NB4 (cell line): Measurements from ENCODE around the gene TGM3.

ENCODE experiments used
- POLR2A ChIP-seq: IDR thresholded peaks from 2 replicates; pipeline ENCODE4 v1.6.1; 2011; ENCODE audit warnings: mild to moderate bottlenecking; ENCODE audit not compliant: insufficient read length; ENCODE audit errors: extremely low read depth
- TF ChIP-seq, protein P1 (sequence below): IDR thresholded peaks from one replicate; pipeline ENCODE4 v1.5.1; 2012; ENCODE audit warnings: low read depth, low read length
- TF ChIP-seq, protein P2 (sequence below): IDR thresholded peaks from 2 replicates; pipeline ENCODE4 v1.6.1; 2011; ENCODE audit warnings: low read depth, low read length

DNA sequence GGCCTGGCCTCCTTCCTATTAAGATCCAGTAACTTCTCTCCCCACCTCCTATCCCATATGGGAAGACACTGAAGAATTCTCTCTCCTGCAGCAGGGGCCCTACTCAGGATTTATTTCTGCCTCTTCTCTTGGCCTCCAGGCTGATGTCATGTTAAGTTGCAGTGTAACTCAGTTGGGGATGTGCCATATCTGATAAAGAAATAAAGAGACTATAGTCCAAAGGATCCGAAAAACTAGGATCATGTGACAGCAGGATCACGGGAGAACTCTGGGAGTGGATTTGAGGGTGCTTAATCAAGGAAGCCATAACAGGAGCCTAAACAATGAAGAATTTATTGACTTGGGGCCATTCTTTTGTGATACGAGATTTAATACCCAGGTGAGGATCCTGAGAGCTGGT, 46.4 kb downstream of the TGM3 start:
- TF ChIP-seq, protein P1, sequence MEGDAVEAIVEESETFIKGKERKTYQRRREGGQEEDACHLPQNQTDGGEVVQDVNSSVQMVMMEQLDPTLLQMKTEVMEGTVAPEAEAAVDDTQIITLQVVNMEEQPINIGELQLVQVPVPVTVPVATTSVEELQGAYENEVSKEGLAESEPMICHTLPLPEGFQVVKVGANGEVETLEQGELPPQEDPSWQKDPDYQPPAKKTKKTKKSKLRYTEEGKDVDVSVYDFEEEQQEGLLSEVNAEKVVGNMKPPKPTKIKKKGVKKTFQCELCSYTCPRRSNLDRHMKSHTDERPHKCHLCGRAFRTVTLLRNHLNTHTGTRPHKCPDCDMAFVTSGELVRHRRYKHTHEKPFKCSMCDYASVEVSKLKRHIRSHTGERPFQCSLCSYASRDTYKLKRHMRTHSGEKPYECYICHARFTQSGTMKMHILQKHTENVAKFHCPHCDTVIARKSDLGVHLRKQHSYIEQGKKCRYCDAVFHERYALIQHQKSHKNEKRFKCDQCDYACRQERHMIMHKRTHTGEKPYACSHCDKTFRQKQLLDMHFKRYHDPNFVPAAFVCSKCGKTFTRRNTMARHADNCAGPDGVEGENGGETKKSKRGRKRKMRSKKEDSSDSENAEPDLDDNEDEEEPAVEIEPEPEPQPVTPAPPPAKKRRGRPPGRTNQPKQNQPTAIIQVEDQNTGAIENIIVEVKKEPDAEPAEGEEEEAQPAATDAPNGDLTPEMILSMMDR: no peak
- TF ChIP-seq, protein P2, sequence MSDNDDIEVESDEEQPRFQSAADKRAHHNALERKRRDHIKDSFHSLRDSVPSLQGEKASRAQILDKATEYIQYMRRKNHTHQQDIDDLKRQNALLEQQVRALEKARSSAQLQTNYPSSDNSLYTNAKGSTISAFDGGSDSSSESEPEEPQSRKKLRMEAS: no peak
- no peak for TF ChIP-seq POLR2A
